Activated naive CD4-positive, alpha-beta T cell treated with anti-CD3 and anti-CD28 coated beads, Interleukin-2, amount 50 U/mL, for 72 hours (primary cell): ENCODE results near the gene KLHL29. TPM values are rescaled to one million over a fixed set of nuclear protein-coding genes. Genes with fewer than 3 reads are reported as not detected.
A peak's percentile ranks its signal among the peaks of the same experiment; 100 is the strongest.

Experiments
- ATAC-seq, 2 donors: fragments of 150-1000 bp; cut with Tn5 transposase; 2 replicates each; pipeline ENCODE4 v1.10.0; 2021; ENCODE audit warnings: mild to moderate bottlenecking in 2 of 2, moderate library complexity in 2 of 2
- DNase-seq, 2 donors: peaks; one replicate each; pipeline ENCODE4 v3.0.0; 2021 to 2022; ENCODE audit warnings: low spot score in 2 of 2
- H3K27ac Mint-ChIP-seq, 2 donors: one replicate each; pipeline ENCODE4 v1.8.0; 2022; ENCODE audit warnings: mild to moderate bottlenecking in 2 of 2, mixed read lengths in 2 of 2
- H3K36me3 Mint-ChIP-seq, 2 donors: one replicate each; pipeline ENCODE4 v1.8.0; 2022; ENCODE audit warnings: mixed read lengths in 2 of 2
- H3K9me3 Mint-ChIP-seq, 2 donors: one replicate each; pipeline ENCODE4 v1.8.0; 2022; ENCODE audit warnings: mixed read lengths in 2 of 2
- total RNA-seq, 2 donors: library from RNA; stranded (reverse); gene quantifications; one replicate each; pipeline ENCODE4 v1.2.3, GENCODE V29; 2022

The KLHL29 gene
- total RNA-seq, 2 donors from 2014 or later = 1.2 to 4.7 TPM

DNA sequence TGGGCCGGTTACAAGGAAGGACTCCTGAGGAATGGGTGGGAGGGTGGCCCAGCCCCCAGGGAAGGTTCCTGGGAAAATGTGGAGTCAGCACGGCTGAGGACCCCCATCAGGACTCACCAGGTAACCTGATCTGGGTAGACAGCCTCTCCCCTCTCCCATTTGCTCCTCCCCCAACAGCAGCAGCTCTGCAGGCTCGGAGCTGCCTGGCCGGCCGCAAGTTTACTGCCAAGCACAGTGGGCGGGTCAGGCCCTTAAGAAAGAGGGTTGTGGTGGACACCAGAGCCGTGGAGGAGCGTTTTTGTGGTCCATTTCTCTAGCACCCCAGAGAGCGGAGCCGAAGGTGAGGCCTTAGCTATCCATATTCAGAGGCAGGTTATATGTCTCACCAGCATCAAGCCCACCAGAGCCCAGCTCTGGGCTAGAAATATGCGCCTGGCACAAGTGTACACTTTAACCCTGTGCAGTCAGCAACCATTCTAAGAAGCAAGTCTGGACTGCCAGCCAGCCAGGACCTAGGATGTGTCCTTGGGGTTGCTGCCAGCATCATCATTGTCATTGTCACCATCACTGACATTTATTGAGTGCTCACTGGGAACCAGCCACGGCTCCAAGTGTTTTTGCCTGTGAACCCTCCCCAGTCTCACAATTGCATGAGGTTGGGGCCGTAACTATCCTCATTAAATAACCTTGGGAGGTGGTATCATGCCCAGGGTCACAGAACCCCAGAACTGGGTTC is 190.1 kb downstream of the KLHL29 start:
- no peaks in the 10 kb centered on the region for H3K9me3 Mint-ChIP-seq
- no peak for DNase-seq
- no peaks in the 10 kb centered on the region for H3K36me3 Mint-ChIP-seq
- peak overlapping the region in 1 of 2 donors; percentile 29 for H3K27ac Mint-ChIP-seq
- no peak for ATAC-seq

DNA sequence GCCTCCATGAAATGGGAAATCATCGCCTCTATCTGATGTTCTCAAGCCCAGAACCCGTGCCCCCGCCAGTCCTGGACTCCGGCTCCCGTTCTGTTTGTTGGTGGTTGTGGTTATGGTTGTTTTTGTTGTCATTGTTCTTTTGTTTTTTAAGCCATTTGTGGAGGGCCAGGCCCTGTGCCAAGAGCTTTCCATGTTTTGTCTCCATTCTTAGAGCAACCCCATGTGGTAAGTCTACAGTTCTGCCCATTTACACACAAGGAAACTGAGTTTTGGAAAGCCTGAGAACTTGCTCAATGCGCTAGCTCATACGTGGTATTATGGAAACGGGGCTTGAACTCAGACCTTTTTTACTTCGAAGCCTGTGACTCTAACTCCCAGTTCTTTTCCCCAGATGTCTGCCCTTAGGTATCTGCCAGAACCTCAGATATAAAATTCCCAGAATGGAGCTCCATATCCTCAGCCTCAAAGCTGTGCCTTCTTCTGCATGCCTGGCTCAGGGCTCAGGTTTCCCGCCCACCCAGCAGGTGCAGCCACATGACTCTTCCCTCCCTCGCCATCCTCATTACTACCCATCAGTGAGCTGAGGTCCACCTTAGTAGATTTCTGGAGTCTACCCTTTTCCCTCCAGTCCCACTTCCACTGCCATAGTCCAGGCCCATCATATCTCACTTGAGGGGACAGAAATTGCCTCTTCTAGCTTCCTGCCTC is 194.1 kb downstream of the KLHL29 start:
- Mint-ChIP-seq H3K36me3 (no peaks in the 10 kb centered on the region), H3K27ac (peak overlapping the region in 1 of 2 donors; percentile 43), H3K9me3 (no peaks in the 10 kb centered on the region)
- ATAC-seq = no peak
- no peak for DNase-seq

DNA sequence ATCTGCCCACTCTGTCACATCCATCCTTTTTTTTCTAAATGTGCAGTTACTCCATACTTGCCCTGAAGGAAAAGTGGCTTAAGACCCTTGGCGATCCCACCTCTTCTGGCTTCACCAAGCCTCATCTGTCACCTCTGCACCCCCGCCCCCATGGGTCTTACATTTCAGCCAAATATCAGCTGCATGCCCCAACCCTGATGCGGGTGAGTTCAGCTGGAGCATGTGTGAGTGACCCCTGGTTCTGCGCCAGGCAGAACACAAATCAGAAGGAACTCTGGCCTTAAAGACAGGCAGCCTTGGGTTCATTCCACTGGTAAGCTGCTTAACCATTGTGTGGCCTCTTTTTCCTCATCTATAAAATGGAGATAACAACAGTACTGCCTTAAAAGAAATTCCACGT is 194.7 kb downstream of the KLHL29 start:
- DNase-seq (no peak), ATAC-seq (no peak)
- H3K36me3 Mint-ChIP-seq = no peaks in the 10 kb centered on the region
- no peaks in the 10 kb centered on the region for H3K9me3 Mint-ChIP-seq
- peak overlapping the region in 1 of 2 donors; percentile 43 for H3K27ac Mint-ChIP-seq

DNA sequence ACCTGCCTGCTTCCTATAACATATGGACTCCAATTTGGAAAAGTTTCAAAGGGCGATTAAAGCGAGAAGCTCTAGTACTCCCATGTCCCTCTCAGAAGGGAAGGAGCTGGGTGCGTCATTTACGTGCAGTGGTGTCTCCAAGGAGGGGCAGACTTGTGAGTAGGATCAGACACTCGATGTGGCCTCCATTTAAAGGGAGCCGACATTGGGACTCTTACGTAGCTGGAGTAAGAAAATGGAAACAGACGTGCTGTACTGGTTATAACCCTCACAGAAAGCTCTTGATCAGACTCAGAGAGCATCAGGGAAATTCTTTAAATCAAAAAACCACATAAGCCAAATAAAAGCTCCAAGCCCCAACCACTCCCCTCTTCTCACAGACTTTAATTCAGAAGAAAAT is 198.5 kb downstream of the KLHL29 start:
- no peaks in the 10 kb centered on the region for H3K9me3 Mint-ChIP-seq
- H3K27ac Mint-ChIP-seq = no peak overlapping the region
- ATAC-seq (no peak), DNase-seq (no peak)
- no peaks in the 10 kb centered on the region for H3K36me3 Mint-ChIP-seq

DNA sequence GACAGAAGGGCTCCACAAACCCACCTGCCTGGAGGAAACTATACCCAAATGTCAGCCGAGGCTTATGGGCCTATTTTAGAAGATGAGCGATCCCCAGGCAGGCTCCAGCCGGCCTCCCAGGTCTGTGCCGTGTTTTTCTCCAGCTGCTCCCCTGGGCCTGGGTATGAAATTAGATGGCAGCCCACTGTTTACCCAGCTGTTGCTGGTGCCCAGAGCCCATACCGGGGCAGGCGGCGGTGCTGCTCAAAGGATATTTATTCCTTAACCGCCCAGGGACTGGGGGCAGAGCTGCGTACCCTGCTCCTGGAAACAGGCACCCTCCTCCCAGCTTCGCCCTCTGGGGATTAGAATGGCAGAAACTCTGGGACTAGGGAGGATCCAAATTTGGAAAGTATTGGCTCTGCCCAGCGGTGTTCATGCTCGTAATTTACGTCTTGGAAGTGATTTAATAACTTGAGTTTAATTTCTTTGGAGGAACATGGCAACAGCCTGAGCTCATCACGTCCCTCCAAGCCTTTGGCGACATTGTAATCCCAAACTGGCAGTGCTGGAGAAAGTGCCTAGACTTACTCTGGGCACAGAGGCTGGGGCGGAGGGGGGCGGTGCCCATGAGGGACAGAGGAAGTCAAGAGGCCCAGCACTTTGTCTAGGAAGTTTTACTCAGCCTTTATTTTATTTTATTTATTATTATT is 199.2 kb downstream of the KLHL29 start:
- Mint-ChIP-seq H3K9me3 (no peaks in the 10 kb centered on the region), H3K36me3 (no peaks in the 10 kb centered on the region), H3K27ac (peak overlapping the region in 1 of 2 donors; percentile 36)
- ATAC-seq (no peak), DNase-seq (no peak)

DNA sequence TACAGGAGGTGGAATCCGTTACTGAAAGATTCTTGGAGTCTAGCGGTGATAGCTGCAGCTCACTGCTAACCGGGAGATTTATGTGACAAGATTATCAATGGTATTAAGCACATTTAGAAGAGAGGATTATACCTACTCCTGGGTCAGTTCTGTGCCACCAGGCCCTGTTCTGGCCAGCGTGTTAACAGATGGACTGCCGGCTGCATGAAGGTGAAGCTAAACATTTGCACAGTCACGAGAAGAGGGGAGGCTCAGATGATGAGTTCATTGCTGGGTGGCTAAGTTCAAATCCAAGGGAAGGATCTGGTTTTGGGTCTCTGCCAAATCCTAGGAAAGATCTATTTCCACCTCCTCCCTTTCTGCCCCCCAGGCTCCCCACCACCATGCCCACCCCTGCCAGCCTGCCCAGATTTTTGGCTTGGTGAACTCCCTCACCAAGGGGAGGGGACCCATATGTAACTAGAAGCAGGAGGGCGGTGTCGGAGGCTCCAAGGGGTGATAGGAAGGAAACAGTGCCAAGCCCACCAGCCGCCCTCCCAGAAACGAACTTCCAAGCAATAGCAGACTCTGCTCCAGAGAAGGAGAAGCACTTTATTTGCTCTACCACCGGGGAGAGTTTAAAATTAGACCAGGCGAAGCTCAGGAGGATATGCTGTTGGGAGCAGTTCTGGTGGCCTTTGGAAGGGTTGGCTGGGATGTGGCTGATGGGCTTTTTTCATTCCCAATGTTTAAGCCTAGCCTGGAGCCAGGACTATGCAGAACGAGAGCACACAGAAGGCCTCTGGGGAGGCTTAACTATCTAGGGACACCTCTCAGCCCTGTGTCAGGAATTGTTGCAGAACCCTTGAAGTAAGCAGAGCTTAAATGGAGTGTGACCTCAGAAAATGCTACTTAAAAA is 200.5 kb downstream of the KLHL29 start:
- no peak for ATAC-seq
- H3K9me3 Mint-ChIP-seq = no peaks in the 10 kb centered on the region

DNA sequence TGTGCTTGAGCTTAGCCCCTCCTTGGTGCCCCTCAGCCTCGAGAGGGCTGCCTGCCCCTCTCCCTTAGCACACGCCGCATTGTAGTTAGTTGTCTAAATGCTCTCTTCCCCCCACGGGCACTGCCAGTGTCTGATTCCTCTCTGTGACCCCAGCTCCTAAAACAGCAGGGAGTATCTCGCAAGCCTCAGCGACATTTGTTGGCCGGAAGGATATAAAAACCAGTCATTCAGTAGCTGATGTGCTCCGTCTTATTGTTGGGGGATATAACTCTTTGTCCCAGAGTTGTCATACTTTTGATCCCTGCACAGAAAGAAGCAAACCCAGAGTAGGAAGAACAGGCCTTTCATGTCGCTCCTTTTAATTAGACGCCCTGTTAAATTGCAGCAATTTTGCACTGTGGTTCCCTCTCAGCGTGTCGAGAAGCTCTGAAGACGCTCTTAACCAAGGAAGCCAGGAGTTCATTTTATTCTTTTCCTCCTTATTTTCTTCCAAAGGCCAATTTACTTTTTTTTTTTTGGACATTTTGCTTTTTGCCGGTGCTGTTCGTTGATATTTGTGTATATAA is 201.8 kb downstream of the KLHL29 start:
- DNase-seq (no peak), ATAC-seq (no peak)
- H3K27ac Mint-ChIP-seq = no peak overlapping the region
- no peaks in the 10 kb centered on the region for H3K36me3 Mint-ChIP-seq
- no peaks in the 10 kb centered on the region for H3K9me3 Mint-ChIP-seq

More for the DNA sequence above, 200.5 kb downstream of the KLHL29 start:
- no peak overlapping the region for H3K27ac Mint-ChIP-seq
- no peak for DNase-seq
- H3K36me3 Mint-ChIP-seq = no peaks in the 10 kb centered on the region

DNA sequence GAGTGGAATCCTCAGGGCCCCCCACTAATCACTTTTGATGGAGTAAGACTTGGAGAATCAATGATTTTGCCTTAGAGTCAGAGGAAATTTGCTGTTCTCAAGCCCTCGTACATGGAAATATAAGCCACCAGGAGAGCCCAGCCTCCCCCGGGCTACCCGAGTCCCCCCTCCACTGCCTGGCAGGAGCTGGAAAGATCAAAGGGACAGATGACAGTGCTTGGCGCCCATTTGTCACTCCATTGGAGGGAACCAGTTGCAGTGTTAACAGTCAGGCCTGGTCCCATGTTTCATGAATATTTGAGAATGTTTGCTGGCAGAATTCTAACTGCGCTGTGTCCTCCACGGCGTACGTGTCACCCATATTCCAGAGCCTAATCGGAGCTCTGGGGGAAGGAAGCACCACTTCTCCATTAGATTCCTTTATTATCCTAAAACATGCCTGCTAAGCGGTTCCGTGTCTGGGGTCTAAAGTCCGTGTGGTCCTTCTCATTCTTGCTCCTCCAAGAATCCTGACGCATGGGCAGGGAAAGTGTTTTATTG is 202.4 kb downstream of the KLHL29 start:
- H3K9me3 Mint-ChIP-seq = no peaks in the 10 kb centered on the region
- no peak overlapping the region for H3K27ac Mint-ChIP-seq
- ATAC-seq = no peak
- no peak for DNase-seq
- no peaks in the 10 kb centered on the region for H3K36me3 Mint-ChIP-seq

DNA sequence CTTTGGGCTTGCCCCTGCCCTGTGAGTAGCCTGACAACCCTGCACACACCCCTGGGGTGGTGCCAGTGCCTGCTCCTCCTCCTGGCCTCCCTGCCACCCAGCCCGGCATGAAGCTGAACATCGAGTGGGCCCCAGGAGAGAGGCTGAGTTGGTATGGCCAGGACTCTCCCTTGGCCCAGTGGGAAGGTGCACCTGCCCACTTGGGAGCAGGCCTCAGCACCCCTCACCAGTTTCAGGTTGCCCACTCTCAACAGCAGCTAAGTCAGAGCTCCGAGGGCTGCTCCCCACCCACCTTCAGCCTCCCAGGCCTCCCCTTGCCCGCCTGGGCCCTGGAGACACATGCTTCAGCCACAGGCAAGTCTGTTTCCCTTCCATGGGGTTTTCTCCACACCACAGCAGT is 203.1 kb downstream of the KLHL29 start:
- H3K27ac Mint-ChIP-seq = no peak overlapping the region
- ATAC-seq (no peak), DNase-seq (no peak)

DNA sequence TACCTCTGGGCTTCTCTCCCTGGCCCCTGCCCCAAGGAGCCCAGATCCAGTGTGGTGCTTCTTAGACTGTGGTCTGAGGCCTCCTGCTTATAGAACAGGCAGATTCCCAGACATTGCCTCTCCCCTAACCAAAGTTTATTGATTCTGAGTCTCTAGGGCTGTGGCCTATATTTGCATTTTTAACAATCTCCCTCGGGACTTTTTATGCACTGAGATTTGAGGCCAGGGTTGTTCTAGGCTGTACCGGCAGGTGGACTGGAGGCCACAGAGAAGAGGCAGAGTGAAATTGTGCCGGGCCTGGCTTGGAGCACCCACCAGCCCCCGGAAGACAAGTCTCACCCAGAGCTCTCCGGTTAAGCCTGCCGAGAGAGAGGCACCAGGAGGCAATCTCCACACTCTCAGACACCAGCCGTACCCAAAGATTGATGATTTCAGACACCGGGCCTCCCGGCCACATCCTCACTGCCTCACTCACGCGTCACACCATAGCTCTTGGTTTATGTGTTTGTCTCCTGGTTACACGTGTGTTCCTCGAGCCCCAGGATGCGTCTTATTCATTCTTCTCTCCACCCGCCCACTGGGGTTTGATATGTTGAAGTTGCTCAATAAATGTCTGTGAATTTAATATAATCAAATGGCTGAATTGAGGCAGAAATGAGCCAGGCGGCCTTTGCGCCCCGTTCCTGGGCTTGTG is 203.7 kb downstream of the KLHL29 start:
- DNase-seq (no peak), ATAC-seq (no peak)
- no peak overlapping the region for H3K27ac Mint-ChIP-seq
- no peaks in the 10 kb centered on the region for H3K9me3 Mint-ChIP-seq
- H3K36me3 Mint-ChIP-seq = no peaks in the 10 kb centered on the region

More for the DNA sequence above, 203.1 kb downstream of the KLHL29 start:
- no peaks in the 10 kb centered on the region for H3K36me3 Mint-ChIP-seq
- no peaks in the 10 kb centered on the region for H3K9me3 Mint-ChIP-seq

DNA sequence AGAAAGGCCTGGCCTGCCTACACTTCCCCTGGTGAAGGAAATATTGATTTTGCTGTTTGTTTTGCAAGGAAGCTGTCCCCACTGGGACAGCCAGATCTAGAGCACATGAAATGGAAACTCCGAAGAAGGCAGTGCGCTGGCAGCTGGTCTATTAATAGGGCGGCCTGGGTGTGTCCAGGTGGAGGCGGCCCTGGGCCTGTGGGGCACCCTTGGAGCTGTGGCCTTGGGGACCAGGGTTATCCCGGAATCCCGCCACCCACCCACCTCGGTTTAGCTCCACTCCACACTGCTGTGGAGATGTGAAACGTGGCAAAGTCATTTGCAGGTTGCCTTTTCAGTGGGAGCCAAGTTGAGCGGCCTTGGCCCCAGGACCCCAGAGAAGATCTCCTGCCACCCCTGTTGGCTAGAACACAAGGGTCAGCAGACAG is 204.3 kb downstream of the KLHL29 start:
- DNase-seq = no peak
- H3K27ac Mint-ChIP-seq = no peak overlapping the region
- H3K9me3 Mint-ChIP-seq = no peaks in the 10 kb centered on the region
- ATAC-seq = no peak
- H3K36me3 Mint-ChIP-seq = no peaks in the 10 kb centered on the region

DNA sequence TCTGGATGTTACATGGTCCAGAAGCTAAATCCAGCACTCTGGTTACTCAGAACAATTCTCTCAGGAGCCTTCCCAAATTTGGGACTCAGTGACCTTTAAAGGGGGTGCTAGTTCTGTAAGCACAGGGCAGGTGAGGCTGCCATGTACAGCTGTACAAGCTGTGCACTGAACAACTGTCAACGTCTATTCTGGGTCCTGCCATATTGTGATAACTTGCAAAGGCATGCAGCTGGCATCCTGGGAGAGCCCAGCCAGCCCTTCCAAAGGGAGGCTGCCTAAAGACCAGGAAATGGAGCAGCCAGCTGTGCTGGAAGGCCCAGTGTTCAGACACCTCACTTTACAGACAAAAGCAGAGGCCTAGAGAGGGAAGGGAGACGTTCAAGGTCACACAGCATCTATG is 204.8 kb downstream of the KLHL29 start:
- H3K27ac Mint-ChIP-seq = no peak overlapping the region
- ATAC-seq = no peak
- H3K36me3 Mint-ChIP-seq = no peaks in the 10 kb centered on the region
- no peaks in the 10 kb centered on the region for H3K9me3 Mint-ChIP-seq
- DNase-seq = no peak

DNA sequence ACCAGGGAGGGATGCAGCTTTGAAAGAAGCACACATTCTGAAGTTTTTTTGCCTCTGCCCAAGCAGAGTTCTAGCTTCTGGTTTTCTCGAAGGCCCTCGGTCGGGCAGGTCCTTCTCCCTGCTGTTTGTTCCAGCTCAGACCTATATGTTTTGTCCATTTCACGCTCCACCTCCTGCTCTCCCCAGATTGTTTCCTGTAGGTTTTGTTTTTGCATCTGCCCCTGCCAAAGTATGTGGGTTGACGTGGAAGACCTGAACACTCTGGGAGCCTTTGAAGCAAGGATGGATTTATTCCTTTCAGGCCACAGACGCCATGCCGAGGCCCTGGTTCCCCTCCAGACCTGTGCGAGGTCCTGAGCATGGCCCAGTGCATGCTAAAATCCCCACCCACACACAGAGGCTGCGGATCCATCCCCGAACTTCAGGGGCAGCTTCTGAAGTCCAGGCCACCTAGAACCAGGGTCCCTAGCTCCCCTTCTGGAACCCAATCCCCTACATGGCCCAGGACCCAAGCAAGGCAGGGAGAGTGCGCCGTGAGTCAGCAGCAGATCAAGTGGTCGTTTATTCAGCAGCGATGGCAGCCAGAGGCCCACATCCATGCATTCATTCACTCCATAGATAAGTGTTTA is 205.4 kb downstream of the KLHL29 start:
- Mint-ChIP-seq H3K36me3 (no peaks in the 10 kb centered on the region), H3K27ac (peak overlapping the region in 1 of 2 donors; percentile 7), H3K9me3 (no peaks in the 10 kb centered on the region)
- DNase-seq (no peak), ATAC-seq (no peak)

DNA sequence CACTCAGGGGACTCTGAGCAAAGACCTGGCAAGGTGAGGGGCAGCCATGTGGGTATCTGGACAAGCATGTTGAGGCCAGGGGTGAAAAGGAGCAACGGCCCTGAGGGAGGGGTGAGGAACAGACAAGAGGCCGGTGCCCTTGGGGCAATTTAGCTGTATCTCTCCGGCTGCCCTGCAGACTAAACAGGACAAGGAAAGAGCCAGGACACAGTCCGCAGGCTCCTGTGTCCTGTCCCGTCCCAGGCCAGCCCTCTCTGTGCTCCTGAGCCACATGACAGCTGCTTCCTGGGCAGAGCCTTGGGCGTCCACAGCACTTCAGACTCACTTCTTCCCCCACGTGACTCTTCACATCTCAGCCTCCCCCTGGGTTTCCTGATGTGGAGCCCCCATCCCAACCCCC is 206.1 kb downstream of the KLHL29 start:
- ATAC-seq (no peak), DNase-seq (no peak)
- Mint-ChIP-seq H3K9me3 (no peaks in the 10 kb centered on the region), H3K36me3 (no peaks in the 10 kb centered on the region), H3K27ac (peak overlapping the region in 1 of 2 donors; percentile 44)

DNA sequence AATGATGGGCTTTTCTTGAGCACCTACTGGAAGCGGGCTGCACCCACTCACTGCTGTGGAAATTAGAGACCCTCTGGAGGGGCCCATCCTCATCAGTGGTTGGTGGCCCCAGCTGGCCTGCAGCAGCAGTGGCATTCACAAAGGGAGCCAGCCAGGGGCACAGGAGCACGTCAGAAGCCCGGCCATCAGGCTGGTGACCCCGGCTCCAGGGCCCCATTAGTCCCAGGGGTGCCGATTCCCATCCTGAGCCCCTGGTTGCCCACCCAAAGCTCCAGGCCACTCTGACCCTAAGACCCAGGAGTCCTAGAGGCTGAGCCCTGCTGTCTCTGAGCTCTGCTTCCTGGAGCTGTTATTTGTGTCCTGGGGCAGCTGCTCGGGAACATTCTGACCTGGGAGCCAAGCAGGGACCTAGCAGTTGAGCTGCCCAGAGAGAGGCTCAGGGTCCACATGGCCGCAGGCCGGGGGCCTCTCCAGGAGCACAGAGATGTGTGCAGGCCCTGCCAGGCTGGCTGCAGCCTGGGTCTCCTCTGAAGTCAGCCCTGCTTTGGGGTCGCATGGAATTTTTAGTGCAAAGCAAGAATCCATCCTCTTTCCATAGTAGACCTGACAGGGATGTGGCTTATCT is 207.2 kb downstream of the KLHL29 start:
- H3K36me3 Mint-ChIP-seq = no peaks in the 10 kb centered on the region
- H3K9me3 Mint-ChIP-seq = no peaks in the 10 kb centered on the region
- DNase-seq (no peak), ATAC-seq (no peak)
- H3K27ac Mint-ChIP-seq = no peak overlapping the region
